Measurements from ENCODE around the gene RFX5.
"Not testable (repeated sequence)": the region's sequence is repeated elsewhere in the genome, so short reads cannot be mapped to it uniquely, and the experiment has no call there.

RFX5 gene

DNA sequence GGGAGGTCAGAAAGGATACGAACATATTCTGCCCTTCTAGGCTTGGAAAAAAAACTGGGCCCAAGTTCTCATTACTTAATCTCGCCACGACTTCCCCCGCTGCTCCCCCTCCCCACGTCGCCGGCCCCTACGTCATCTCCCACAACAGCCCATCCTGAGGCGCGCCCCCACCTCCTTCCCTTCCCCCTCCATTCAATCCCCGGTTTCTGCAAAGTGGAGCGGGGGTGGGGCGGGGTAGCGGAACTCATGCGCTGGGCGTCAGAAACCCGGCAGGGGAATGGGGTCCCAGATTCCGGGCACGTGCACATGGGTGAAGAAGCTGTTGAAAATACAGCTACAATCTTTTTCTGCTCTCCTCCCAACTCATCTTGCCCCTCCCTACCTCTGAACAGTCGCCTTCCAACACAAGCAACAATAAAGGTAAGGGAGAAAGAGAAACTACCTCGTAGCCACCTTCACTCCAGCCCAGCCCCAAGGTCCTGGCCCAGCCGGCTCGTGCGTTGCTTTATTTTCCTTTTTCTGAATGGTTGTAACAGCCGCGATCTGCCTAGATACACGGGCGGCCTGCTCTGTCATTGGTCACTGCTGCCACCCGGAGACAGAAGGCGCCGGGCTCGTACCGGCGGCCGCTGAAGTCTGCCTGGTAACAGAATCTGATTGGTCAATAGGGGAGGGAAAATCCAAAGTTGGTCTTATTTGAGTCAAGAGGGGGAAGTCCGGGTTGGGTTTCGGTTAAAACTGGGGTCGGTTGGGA is at the start of gene RFX5:
Gene RFX5, minus strand, starts transcription at position 484 of the 754 bp plus-strand sequence. CDS start 932 bp downstream, outside the sequence.
- Histone ChIP-seq H3K27me3 (replicated peaks; ENCODE audit: control insufficient read depth, insufficient read depth, low read length) (no peaks in the 10 kb centered on the region), H3K4me3 (replicated peaks; ENCODE audit: low read depth, low read length) (peak within 1 kb of the TSS; percentile 80), H3K36me3 (ENCODE audit: control insufficient read depth, insufficient read depth, low read length) (peaks cover 23% of the 10 kb centered on the region)
- peak; percentile 98 for DNase-seq (ENCODE audit: extremely low read depth, insufficient read length)
- TF ChIP-seq, protein P1, sequence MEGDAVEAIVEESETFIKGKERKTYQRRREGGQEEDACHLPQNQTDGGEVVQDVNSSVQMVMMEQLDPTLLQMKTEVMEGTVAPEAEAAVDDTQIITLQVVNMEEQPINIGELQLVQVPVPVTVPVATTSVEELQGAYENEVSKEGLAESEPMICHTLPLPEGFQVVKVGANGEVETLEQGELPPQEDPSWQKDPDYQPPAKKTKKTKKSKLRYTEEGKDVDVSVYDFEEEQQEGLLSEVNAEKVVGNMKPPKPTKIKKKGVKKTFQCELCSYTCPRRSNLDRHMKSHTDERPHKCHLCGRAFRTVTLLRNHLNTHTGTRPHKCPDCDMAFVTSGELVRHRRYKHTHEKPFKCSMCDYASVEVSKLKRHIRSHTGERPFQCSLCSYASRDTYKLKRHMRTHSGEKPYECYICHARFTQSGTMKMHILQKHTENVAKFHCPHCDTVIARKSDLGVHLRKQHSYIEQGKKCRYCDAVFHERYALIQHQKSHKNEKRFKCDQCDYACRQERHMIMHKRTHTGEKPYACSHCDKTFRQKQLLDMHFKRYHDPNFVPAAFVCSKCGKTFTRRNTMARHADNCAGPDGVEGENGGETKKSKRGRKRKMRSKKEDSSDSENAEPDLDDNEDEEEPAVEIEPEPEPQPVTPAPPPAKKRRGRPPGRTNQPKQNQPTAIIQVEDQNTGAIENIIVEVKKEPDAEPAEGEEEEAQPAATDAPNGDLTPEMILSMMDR (IDR thresholded peaks at IDR 0.05; ENCODE audit: insufficient read depth, low read length, poor library complexity, severe bottlenecking) = no peak

DNA sequence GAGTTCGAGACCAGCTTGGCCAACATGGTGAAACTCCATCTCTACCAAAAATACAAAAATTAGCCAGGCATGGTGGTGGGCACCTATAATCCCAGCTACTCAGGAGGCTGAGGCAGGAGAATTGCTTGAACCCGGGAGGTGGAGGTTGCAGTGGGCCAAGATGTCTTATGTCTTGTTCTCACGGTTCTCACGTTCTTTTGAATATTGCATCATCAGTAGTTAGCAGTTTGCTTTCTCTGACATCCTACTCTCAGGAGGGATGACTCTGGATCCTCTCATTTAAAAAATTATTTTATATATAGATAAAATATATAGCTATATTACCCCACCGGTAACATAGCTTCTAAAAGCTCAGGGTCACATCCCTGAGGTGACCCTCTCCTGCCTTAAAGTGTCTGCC is 49.2 kb upstream of the RFX5 start:
- not testable (repeated sequence) for H3K36me3 ChIP-seq (ENCODE audit: control insufficient read depth, insufficient read depth, low read length); DNase-seq (ENCODE audit: extremely low read depth, insufficient read length); H3K27me3 ChIP-seq (replicated peaks; ENCODE audit: control insufficient read depth, insufficient read depth, low read length); H3K4me3 ChIP-seq (replicated peaks; ENCODE audit: low read depth, low read length)

DNA sequence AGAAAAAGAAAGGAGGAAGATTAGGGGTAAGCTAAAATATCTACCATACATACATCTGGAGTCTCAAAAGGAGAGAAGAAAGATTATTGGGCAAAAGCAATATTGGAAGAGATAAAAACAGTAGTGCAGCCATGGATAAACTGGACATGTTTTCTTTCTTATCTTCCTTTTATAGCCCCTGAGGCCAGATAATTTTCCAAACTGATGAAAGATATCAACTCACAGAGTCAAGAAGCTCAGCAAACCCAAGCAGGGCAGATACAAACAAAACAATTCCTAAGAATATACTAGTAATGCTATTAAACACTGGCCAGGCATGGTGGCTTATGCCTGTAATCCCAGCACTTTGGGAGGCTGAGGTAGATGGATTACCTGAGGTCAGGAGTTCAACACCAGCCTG is 46.5 kb upstream of the RFX5 start:
- TF ChIP-seq, protein P1 (IDR thresholded peaks at IDR 0.05; ENCODE audit: insufficient read depth, low read length, poor library complexity, severe bottlenecking) = no peak
- no peak for DNase-seq (ENCODE audit: extremely low read depth, insufficient read length)
- Histone ChIP-seq H3K36me3 (ENCODE audit: control insufficient read depth, insufficient read depth, low read length) (no peaks in the 10 kb centered on the region), H3K27me3 (replicated peaks; ENCODE audit: control insufficient read depth, insufficient read depth, low read length) (no peaks in the 10 kb centered on the region), H3K4me3 (replicated peaks; ENCODE audit: low read depth, low read length) (no peak overlapping the region)

DNA sequence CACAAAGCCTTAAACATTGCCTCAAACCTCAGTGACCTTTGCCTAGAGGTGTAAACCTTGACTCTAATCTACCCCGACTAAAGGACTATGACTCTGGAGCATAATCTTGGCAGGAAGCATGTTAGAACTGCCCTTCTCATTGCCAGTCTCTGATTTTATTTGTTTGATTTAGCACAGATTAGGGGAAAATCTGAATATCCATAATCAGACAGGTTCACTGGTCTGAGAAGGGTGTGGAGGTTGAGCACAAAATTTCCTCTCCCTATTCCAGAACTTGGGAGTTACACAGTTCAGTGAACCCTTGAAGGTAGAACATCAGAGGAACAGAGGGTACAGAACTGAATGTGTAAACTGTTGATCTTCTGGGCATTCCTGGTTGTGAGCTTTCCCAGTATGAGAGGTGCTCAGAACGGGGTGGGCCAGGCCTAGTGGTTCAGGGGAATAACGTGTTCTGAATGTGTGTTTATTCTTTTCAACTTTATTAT is 44.1 kb upstream of the RFX5 start:
- DNase-seq (ENCODE audit: extremely low read depth, insufficient read length) = no peak
- TF ChIP-seq, protein P1 (IDR thresholded peaks at IDR 0.05; ENCODE audit: insufficient read depth, low read length, poor library complexity, severe bottlenecking) = no peak
- Histone ChIP-seq H3K27me3 (replicated peaks; ENCODE audit: control insufficient read depth, insufficient read depth, low read length) (no peaks in the 10 kb centered on the region), H3K4me3 (replicated peaks; ENCODE audit: low read depth, low read length) (no peak overlapping the region), H3K36me3 (ENCODE audit: control insufficient read depth, insufficient read depth, low read length) (no peaks in the 10 kb centered on the region)

DNA sequence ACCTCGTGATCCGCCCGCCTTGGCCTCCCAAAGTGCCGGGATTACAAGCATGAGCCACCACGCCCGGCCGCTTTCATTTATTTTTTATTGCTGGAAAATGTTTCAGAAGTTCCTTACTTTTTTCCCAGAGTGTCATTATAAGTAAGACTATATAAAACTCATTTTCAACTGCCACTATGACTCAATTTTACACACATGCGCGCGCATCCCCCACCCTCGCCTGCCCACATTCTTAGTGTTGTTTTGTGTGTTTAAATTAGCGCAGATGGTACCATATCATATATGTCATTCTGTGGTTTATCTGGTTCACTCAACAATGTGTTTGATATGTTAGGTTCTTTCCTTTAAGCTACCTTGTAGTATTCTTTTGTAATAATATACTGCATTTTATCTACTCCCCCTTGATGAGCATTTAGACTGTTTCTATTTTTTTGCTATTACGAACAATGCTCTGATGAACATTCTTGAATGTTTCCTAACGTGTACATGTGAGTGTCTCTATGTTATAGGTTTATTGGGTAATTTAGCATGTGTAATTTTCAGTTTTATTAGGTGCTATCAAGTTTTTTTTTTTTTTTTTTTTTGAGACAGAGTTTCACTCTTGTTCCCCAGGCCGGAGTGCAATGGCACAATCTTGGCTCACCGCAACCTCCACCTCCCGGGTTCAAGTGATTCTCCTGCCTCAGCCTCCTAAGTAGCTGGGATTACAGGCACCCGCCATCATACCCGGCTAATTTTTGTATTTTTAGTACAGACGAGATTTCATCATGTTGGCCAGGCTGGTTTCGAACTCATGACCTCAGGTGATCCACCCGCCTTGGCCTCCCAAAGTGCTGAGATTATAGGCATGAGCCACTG is 43.4 kb upstream of the RFX5 start:
- not testable (repeated sequence) for H3K27me3 ChIP-seq (replicated peaks; ENCODE audit: control insufficient read depth, insufficient read depth, low read length); H3K36me3 ChIP-seq (ENCODE audit: control insufficient read depth, insufficient read depth, low read length); H3K4me3 ChIP-seq (replicated peaks; ENCODE audit: low read depth, low read length); DNase-seq (ENCODE audit: extremely low read depth, insufficient read length)

DNA sequence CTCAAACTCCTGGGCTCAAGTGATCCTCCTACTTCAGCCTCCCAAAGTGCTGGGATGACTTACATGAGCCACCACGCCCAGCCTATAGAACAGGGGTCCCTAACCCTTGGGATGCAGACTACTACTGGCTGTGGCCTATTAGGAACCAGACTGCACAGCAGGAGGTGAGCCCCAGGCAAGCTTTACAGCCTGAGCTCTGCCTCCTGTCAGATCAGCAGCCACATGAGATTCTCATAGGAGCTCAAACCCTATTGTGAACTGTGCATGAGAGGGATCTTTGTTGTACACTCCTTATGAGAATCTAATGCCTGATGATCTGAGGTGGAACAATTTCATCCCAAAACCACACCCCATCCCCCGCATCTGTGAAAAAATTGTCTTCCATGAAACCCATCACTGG is 39.0 kb upstream of the RFX5 start:
- Histone ChIP-seq H3K36me3 (ENCODE audit: control insufficient read depth, insufficient read depth, low read length) (no peaks in the 10 kb centered on the region), H3K4me3 (replicated peaks; ENCODE audit: low read depth, low read length) (no peak overlapping the region), H3K27me3 (replicated peaks; ENCODE audit: control insufficient read depth, insufficient read depth, low read length) (no peaks in the 10 kb centered on the region)
- TF ChIP-seq, protein P1 (IDR thresholded peaks at IDR 0.05; ENCODE audit: insufficient read depth, low read length, poor library complexity, severe bottlenecking) = no peak
- DNase-seq (ENCODE audit: extremely low read depth, insufficient read length) = no peak
